ELF-1 (cell line): Measurements from ENCODE around the gene GAGE10.
"Not testable (repeated sequence)": the region's sequence is repeated elsewhere in the genome, so short reads cannot be mapped to it uniquely, and the experiment has no call there.

Experiments used
- DNase-seq: peaks from one replicate; pipeline ENCODE4 v3.0.0-alpha.2; 2016; ENCODE audit warnings: low read depth, low spot score

The GAGE10 gene

DNA sequence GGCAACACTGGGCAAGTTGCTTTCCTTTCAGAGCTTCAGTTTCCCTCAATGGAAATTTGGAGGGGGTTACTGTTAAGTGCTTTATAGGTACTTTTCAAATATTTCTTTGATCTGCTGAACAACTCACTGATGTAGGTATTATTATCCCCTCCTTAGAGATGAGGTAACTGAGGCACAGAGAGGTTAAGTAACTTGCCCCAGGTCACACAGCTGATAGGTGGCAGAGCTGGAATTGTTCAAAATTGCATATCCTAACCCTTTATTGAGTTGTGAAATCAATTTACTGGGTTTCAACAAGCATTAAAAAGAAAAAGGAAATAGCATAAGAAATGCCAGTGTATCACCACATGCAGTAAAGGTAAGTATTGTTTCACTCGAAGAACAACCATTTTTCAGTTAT, 27.2 kb upstream of the GAGE10 start:
- DNase-seq = no peak

DNA sequence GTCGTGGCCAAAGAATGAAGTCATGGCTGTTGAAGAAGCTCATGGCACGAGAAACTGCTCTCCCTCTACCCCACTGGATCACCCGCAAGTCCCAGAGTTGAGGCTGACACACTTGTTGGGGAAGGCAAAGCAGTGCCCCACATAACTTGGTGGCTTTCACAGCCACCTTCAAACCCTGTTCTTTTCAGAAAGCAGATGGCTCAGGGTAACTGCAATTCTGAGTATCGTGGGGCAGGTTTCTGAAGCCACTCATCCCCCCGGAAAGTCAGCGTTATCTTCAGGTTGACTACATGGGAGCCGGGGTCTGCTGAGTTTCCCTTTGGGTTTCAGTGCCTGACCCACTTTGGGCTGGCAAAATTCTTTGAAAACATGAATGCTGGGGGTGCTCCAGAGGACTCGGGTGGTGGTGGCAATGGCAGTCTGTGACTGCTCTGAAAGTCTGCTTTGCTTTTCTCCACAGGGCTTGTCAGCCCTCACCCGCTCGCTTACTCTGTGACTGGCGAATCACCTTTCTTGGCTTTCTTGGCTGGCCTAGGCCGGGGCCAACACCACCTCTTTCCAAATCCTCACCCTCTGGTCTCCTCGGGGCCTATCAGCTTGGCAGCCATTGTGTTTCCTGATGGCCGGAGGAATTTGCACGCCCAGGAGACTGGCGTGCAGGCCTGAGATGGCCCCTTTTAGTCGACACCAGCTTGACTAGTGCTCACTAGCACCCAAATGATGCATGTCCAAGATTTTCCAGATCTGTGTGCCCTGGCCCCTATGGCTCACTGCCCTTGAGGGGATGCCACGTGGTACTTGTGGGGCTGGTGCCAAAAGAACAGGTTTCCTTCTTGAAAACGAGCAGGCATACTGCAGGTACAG, 26.5 kb upstream of the GAGE10 start:
- DNase-seq = no peak

- no peak for DNase-seq
These were observed 26.0 kb upstream of the GAGE10 start for GRCh38 chrX:49277535-49277830.

- DNase-seq = no peak
These were observed 25.4 kb upstream of the GAGE10 start for GRCh38 chrX:49278081-49278480.

DNA sequence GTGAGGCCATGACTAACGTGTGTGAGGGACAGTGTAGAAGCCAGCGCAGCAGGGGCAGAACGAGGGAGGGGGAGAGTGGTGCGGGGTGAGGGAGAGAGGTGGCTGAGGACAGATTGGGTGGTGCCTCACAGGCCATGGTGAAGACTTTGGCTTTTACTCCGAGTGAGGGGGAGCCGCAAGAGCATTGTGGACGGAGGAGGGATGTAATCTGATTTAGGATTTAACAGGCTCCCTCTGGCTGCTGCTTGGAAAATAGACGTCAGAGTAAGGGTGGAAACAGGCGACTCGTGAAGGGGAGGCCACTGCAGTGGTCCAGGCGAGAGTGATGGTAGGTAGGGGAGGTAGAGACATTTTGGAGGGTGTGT, 20.8 kb upstream of the GAGE10 start:
- peak; percentile 62 for DNase-seq

- no peak for DNase-seq
These were observed 19.2 kb upstream of the GAGE10 start for GRCh38 chrX:49284212-49284611.

DNA sequence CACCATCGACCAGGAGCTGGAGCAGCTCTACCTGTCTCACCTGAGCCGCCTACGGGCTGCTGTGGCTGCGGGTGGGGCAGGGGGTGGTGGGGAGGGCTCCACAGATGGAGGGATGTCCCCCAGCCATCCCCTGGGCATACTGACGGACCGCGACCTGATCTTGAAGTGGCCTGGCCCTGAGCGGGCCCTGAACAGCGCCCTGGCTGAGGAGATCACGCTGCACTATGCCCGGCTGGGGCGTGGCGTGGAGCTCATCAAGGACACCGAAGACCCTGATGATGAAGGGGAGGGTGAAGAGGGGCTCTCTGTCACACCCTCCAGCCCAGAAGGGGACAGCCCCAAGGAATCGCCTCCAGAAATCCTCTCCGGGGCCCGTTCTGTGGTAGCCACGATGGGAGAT, 17.3 kb upstream of the GAGE10 start:
- DNase-seq = no peak

- no peak for DNase-seq
These were observed 16.9 kb upstream of the GAGE10 start for GRCh38 chrX:49286581-49286980.

- no peak for DNase-seq
These were observed 15.8 kb upstream of the GAGE10 start for GRCh38 chrX:49287665-49288064.

GRCh38 chrX:49290215-49290614, 13.2 kb upstream of the GAGE10 start:
- DNase-seq = no peak

- peak; percentile 91 for DNase-seq
These were observed 11.7 kb upstream of the GAGE10 start for GRCh38 chrX:49291615-49292337.

DNA sequence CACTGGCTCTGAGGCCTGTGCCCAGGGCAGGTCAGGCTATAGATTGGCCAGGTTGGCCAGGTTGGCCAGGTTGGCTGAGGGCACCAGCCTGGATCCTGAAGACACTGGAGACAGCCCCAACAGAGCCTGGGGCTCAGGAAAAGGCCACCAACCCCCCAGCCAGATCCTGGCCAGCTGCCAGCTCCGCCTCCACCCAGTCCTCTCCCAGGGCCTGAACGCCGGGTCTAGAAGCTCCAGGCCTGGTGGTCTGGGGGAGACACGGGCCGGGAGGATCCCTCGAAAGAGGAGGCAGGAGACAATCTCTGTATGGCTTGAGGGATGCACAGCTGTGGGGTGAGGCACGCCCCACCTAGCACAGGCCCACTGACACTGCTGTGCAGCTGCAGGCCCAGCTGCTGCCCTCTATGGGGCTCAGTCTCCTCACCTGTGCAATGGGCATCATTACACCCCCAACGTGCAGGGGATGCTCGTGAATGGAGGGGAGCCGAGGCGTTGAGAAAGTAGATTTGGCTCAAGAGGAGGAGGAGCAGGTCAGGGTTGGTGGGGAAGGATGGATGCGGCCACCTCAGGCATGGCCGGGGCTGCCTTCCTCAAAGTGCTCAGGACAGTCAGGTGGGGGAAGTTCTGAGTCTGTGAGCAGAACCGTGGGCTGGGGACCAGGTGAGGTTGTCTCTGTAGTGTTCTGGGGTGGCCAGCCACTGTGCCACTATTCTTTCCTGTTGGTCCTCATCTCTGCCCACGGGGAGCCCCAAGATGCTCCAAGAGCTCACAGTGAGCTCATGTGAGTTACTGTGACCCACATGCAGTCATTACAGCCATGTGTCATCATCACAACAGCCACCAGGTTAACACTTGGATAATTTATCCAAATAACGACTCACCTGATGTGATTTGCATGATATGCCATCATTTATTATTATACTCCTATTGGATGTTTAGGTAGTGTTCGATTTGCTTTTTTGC, 10.8 kb upstream of the GAGE10 start:
- no peak for DNase-seq

- not testable (repeated sequence) for DNase-seq
These were observed 4.2 kb upstream of the GAGE10 start for GRCh38 chrX:49299293-49299692.

DNA sequence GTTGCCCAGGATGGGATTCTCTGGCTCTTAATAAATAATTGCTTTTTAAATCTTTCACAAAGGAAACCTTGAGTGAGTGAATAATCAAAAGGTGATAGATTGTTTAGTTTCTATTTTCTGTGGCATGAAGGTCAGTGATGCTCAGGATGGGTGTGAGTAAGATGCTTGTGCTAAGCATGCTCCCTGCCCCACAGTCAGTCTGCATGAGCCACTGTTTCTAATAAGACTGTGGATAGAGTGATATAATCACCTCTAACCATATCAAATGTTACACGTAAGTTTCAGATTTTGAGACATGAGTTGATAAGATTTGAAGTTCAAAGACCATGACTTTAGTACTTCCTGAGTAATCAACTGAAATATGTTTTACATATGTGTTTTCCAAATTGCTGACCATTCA, 2.7 kb upstream of the GAGE10 start:
- no peak for DNase-seq

DNA sequence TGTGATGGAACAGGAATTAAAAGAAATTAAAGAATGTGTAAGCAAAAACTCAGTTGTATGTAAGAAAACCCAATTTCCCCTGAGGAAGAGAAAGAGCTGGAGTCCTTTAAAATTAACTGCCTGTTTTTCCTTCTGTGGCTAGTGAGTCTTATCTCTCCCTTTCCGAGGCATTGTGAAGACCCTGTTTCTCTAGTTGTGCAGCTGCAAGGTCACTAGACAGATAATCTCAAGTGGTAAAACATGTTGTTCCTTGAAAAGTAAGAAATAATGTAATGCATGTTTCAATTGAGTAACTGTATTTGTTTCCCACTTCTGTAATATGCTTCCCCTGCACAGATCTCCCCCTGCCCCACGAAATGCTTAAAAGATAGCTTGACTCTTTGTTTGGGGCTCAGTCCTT, 4.3 kb downstream of the GAGE10 start:
- DNase-seq = not testable (repeated sequence)

DNA sequence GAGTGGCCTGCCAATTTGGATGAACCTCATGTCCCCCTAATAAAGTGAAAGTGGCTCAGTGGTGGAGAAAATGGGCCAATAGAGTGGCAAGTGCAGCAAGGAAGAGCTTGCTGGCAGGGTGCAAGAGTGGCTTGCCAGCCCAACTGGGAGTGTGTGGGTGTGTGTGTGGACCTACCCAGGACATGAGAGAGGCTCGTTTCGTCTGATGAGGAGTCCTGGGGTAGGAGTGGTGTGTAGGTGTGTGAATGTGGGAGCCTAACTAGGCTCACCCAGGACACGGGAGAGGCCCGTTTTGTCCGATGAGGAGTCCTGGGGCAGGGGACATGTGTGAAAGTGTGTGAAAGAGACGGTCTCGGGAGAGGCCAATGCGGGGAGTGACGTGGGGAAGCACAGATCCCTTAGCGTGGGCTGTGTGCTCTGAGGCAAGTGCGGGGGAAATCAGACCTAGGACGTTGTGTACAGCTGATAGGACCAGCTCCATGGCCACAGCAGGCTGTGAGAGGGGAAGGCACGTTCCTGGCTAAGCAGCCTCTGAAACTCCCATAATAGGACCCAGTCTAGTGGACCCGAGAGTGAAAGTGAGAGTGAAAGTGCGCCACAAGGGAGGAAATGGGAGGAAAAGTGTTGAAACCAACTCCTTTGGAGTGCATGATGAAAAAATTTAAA, 5.3 kb downstream of the GAGE10 start:
- DNase-seq = peak; percentile 18

- peak; percentile 89 for DNase-seq
These were observed 6.0 kb downstream of the GAGE10 start for GRCh38 chrX:49309401-49309981.

- peak; percentile 39 for DNase-seq
These were observed 6.9 kb downstream of the GAGE10 start for GRCh38 chrX:49310371-49310770.

DNA sequence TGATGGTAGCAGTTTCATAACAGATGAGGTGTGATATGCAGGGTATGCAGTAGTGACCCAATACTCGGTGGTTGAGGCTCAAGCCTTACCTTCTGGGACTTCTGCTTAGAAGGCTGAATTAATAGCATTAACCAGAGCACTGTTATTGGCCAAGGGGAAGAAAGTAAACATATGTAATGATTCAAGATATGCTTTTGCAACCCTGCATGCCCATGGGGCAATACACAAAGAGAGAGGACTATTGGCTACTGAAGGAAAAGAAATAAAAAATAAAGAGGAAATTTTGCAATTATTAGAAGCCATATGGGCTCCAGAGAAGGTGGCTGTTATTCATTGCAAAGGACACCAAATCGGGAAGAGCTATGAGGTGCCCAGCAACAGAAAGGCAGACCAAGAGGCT, 8.7 kb downstream of the GAGE10 start:
- DNase-seq = no peak

DNA sequence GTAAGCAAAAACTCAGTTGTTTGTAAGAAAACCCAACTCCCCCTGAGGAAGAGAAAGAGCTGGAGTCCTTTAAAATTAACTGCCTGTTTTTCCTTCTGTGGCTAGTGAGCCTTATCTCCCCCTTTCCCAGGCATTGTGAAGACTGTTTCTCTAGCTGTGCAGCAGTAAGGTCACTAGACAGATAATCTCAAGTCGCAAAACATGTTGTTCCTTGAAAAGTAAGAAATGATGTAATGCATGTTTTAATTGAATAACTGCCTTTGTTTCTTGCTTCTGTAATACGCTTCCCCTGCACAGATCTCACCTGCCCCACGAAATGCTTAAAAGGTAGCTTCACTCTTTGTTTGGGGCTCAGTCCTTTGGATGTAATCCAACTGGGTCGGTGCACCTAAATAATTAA, 12.6 kb downstream of the GAGE10 start:
- no peak for DNase-seq

DNA sequence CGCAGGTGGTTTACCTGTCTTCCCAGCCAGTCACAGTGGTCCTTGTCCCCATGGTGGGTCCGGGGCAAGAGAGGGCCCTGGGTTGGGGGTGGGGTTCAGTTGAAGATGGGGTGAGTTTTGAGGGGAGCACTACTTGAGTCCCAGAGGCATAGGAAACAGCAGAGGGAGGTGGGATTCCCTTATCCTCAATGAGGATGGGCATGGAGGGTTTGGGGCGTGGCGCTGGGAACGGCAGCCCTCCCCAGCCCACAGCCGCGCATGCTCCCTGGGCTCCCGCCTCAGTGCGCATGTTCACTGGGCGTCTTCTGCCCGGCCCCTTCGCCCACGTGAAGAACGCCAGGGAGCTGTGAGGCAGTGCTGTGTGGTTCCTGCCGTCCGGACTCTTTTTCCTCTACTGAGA, 18.3 kb downstream of the GAGE10 start, which contains the start of gene GAGE12J:
GAGE12J (plus strand) TSS at position 301 of the 400 bp plus-strand sequence. CDS start 1,157 bp downstream, outside the sequence.
- DNase-seq = not testable (repeated sequence)
